Stomach (tissue), 4 donors: Measurements from ENCODE around the gene KCNMB3.

Source experiments
- EP300 ChIP-seq: sonication (generic); formaldehyde crosslinking; IDR thresholded peaks from one replicate; pipeline ENCODE4 v1.6.1; 2017; ENCODE audit warnings: antibody characterized with exemption
- POLR2A ChIP-seq, 4 donors: fragments of 450-650 bp; IDR thresholded peaks; one replicate each; pipeline ENCODE4 v1.6.1; 2016; ENCODE audit warnings: antibody characterized with exemption in 4 of 4, control low read depth in 2 of 4, mild to moderate bottlenecking in 1 of 4, moderate library complexity in 1 of 4
- TF ChIP-seq, protein P1 (sequence below), 7 experiments: fragments of 450-650 bp in 4 of 7; fragments of 200-600 bp in 3 of 7; sonication (generic) in 3 of 7; IDR thresholded peaks; one replicate each; pipeline ENCODE4 v1.5.1; 2016 to 2019; ENCODE audit warnings: antibody characterized with exemption in 7 of 7, control low read depth in 2 of 7, mild to moderate bottlenecking in 1 of 7

DNA sequence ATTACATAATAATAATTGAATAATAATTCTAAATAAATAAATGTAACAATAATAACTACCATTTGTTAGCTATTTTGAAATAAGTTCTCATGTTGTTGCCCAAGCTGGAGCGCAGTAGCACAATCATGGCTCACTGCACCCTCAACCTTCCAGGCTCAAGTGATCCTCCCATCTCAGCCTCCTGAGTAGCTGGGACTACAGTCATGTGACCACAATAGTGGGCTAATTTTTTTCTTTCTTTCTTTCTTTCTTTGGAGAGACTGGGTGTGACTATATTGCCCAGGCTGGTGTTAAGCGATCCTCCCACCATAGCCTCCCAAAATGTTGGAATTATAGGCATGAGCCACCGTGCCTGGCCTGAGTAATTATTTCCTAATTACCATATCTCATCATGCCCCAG is 30.9 kb upstream of the KCNMB3 start:
- TF ChIP-seq POLR2A (IDR thresholded peaks at IDR 0.05) (no peak), EP300 (no peak)
- TF ChIP-seq, protein P1, sequence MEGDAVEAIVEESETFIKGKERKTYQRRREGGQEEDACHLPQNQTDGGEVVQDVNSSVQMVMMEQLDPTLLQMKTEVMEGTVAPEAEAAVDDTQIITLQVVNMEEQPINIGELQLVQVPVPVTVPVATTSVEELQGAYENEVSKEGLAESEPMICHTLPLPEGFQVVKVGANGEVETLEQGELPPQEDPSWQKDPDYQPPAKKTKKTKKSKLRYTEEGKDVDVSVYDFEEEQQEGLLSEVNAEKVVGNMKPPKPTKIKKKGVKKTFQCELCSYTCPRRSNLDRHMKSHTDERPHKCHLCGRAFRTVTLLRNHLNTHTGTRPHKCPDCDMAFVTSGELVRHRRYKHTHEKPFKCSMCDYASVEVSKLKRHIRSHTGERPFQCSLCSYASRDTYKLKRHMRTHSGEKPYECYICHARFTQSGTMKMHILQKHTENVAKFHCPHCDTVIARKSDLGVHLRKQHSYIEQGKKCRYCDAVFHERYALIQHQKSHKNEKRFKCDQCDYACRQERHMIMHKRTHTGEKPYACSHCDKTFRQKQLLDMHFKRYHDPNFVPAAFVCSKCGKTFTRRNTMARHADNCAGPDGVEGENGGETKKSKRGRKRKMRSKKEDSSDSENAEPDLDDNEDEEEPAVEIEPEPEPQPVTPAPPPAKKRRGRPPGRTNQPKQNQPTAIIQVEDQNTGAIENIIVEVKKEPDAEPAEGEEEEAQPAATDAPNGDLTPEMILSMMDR (IDR thresholded peaks at IDR 0.05): no peak
